Cortex of kidney (tissue), 1 donor: Measurements from ENCODE around the gene ENC1.
"Not testable (repeated sequence)": the region's sequence is repeated elsewhere in the genome, so short reads cannot be mapped to it uniquely, and the experiment has no call there.

ENCODE experiments used
- DNase-seq: peaks from one replicate; lab custom pipeline; 2025; lab: John Stamatoyannopoulos, UW

The ENC1 gene

GRCh38 chr5:74640450-74640953 lies at the start of gene ENC1:
TSS of gene ENC1 (minus strand) at chr5:74640728. CDS start at chr5:74636485, 4,243 bp downstream.
- DNase-seq, result peak; percentile 62

GRCh38 chr5:74686962-74687751 lies 46.6 kb upstream of the ENC1 start:
- DNase-seq, result no peak

GRCh38 chr5:74685979-74686631 lies 45.6 kb upstream of the ENC1 start:
- DNase-seq, result no peak

- DNase-seq, result peak; percentile 25
These were observed 44.6 kb upstream of the ENC1 start, which contains the start of gene HEXB for GRCh38 chr5:74684900-74685851. TSS of gene HEXB (plus strand) at chr5:74685233. CDS start at chr5:74685261, 28 bp downstream.

GRCh38 chr5:74679966-74680365 lies 39.4 kb upstream of the ENC1 start:
- DNase-seq, result no peak

GRCh38 chr5:74679300-74679699 lies 38.8 kb upstream of the ENC1 start:
- not testable (repeated sequence) for DNase-seq

- not testable (repeated sequence) for DNase-seq
These were observed 37.6 kb upstream of the ENC1 start for GRCh38 chr5:74678123-74678522.

- DNase-seq, result not testable (repeated sequence)
These were observed 35.9 kb upstream of the ENC1 start for GRCh38 chr5:74676466-74676865.

GRCh38 chr5:74673011-74673790 lies 32.7 kb upstream of the ENC1 start:
- DNase-seq, result no peak

GRCh38 chr5:74672215-74672877 lies 31.8 kb upstream of the ENC1 start:
- DNase-seq, result no peak

GRCh38 chr5:74670396-74671038 lies 30.0 kb upstream of the ENC1 start:
- DNase-seq, result no peak

- DNase-seq, result no peak
These were observed 29.3 kb upstream of the ENC1 start for GRCh38 chr5:74669821-74670220.

GRCh38 chr5:74667396-74667795 lies 26.9 kb upstream of the ENC1 start:
- no peak for DNase-seq

- no peak for DNase-seq
These were observed 25.3 kb upstream of the ENC1 start for GRCh38 chr5:74665816-74666215.

- DNase-seq, result no peak
These were observed 24.7 kb upstream of the ENC1 start for GRCh38 chr5:74665273-74665672.

- DNase-seq, result no peak
These were observed 24.0 kb upstream of the ENC1 start for GRCh38 chr5:74664551-74664950.

GRCh38 chr5:74660873-74661272 lies 20.3 kb upstream of the ENC1 start:
- DNase-seq, result no peak

- no peak for DNase-seq
These were observed 19.6 kb upstream of the ENC1 start for GRCh38 chr5:74660140-74660539.

GRCh38 chr5:74659172-74659571 lies 18.6 kb upstream of the ENC1 start:
- DNase-seq, result no peak

- DNase-seq, result no peak
These were observed 16.6 kb upstream of the ENC1 start for GRCh38 chr5:74657165-74657564.
